ENCODE results near the gene CDT1. TPM values are rescaled to one million over a fixed set of nuclear protein-coding genes. Genes with fewer than 3 reads are reported as not detected.
A peak's percentile ranks its signal among the peaks of the same experiment; 100 is the strongest.

The CDT1 gene
- total RNA-seq, 4 donors from 2014 or later: 2.9 to 14.7 (median 7.9) TPM

DNA sequence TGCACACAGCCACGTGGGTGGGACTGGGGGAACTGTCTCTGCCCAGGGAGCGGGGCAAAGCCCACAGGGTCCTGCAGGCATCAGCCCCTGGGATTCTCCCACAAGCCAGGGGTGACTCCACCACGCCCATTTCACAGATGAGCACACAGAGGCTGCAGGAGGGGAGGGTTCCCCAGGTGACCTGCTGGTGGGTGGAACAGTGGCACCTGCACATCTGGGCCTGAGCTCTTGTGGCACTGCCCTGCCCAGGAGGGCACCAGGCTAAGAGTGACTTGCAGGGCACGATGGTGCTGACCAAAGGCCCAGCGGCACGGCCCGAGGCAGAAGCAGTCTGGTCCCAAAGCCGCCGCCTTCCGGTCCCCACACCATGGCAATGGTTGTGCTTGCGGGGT lies 42.5 kb upstream of the CDT1 start:
- intact Hi-C loops (cut with DNase I; ENCODE audit: low total_unique reads): no loop called here
- H3K4me3 ChIP-seq (ENCODE audit: low read depth, poor library complexity, severe bottlenecking): no peak overlapping the region
- no peak for DNase-seq (ENCODE audit: low spot score in 2 of 2)
- TF ChIP-seq POLR2A (IDR thresholded peaks at IDR 0.05): no peak
- TF ChIP-seq CTCF (IDR thresholded peaks at IDR 0.05): no peak
- WGBS, 2 donors: 82 to 93% methylated on average over 6 to 11 of the region's 11 CpGs

- DNase-seq (ENCODE audit: low spot score in 2 of 2): no peak
- TF ChIP-seq POLR2A (IDR thresholded peaks at IDR 0.05): no peak
- TF ChIP-seq CTCF (IDR thresholded peaks at IDR 0.05): no peak
- no peak overlapping the region for H3K4me3 ChIP-seq (ENCODE audit: low read depth, poor library complexity, severe bottlenecking)
- 64 to 80% methylated on average over 6 to 8 of the region's 10 CpGs for WGBS, 2 donors
- intact Hi-C loops (cut with DNase I; ENCODE audit: low total_unique reads): no loop called here
Observed at GRCh38 chr16:88761830-88762229, 41.8 kb upstream of the CDT1 start.

DNA sequence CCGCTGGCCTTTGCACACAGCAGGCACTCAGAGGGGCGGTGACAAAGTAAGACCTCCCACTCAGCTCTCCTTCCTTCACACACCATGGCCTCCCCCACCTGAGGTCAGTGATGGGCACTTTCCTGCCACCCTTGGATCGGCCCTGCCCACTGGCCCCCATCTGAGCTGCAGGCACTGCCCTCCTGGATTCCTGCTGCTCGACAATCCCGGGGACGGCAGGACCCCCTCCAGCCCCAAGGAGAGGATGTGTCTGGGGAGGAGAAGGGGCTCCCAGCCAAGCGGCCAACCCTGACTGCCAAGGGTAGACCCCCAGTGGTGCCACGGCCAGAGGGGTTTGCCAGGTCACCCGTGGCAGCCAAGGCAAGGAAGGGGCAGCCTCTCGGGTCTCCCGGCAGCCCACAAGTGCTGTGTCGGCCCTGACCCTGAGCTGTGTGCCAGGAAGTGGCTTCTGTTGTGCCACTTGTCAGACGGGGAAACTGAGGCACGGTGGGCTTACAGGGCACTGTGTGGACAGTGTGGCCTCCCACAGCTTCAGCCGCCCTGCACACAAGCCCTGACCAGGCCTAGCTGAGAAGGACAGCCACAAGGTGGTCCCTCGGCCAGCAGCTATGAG lies 41.2 kb upstream of the CDT1 start:
- DNase-seq (ENCODE audit: low spot score in 2 of 2): no peak
- H3K4me3 ChIP-seq (ENCODE audit: low read depth, poor library complexity, severe bottlenecking): no peak overlapping the region
- TF ChIP-seq POLR2A (IDR thresholded peaks at IDR 0.05) (no peak), CTCF (IDR thresholded peaks at IDR 0.05) (no peak)
- WGBS, 2 donors: 77 to 96% methylated on average over 8 to 16 of the region's 16 CpGs
- intact Hi-C loops (cut with DNase I; ENCODE audit: low total_unique reads): no loop called here

- 47 to 71% methylated on average over 8 to 10 of the region's 10 CpGs for WGBS, 2 donors
- TF ChIP-seq CTCF (IDR thresholded peaks at IDR 0.05) (no peak), POLR2A (IDR thresholded peaks at IDR 0.05) (no peak)
- intact Hi-C loops (cut with DNase I; ENCODE audit: low total_unique reads): no loop called here
- H3K4me3 ChIP-seq (ENCODE audit: low read depth, poor library complexity, severe bottlenecking): no peak overlapping the region
- no peak for DNase-seq (ENCODE audit: low spot score in 2 of 2)
Observed at GRCh38 chr16:88762941-88763340, 40.6 kb upstream of the CDT1 start.

GRCh38 chr16:88763502-88764053 lies 40.0 kb upstream of the CDT1 start:
- TF ChIP-seq CTCF (IDR thresholded peaks at IDR 0.05) (peak in 1 of 3 donors; percentile 67), POLR2A (IDR thresholded peaks at IDR 0.05) (no peak)
- H3K4me3 ChIP-seq (ENCODE audit: low read depth, poor library complexity, severe bottlenecking): no peak overlapping the region
- no peak for DNase-seq (ENCODE audit: low spot score in 2 of 2)
- WGBS, 2 donors: 55 to 63% methylated on average over 14 of the region's 14 CpGs
- intact Hi-C loops (cut with DNase I; ENCODE audit: low total_unique reads): no loop called here

DNA sequence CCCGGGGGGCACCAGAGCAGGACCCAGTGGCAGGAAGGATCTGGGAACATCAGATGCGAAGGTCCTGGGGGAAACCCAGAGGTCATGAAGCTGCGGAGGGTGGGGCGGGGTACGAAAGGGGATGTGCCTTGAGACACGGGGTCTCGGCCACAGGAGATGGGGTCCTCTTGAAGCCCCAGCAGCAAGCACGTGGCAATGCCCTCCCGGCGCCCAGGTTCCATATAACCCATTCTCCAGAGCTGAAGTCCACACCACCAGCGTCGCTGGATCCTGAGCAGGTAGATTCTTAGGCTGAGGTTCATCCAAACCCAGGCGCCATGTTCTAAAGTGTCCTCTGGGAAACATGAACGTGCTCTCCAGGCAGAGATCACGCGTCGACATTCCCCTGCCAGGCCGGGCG lies 39.5 kb upstream of the CDT1 start:
- 90 to 93% methylated on average over 19 of the region's 19 CpGs for WGBS, 2 donors
- H3K4me3 ChIP-seq (ENCODE audit: low read depth, poor library complexity, severe bottlenecking): no peak overlapping the region
- intact Hi-C loops (cut with DNase I; ENCODE audit: low total_unique reads): no loop called here
- no peak for DNase-seq (ENCODE audit: low spot score in 2 of 2)
- no peak for TF ChIP-seq CTCF (IDR thresholded peaks at IDR 0.05)
- TF ChIP-seq POLR2A (IDR thresholded peaks at IDR 0.05): no peak
